HG03060 (cell line): ENCODE results near the gene RNASEH2C.
"Not testable (repeated sequence)": the region's sequence is repeated elsewhere in the genome, so short reads cannot be mapped to it uniquely, and the experiment has no call there.

Experiments
- ATAC-seq: cut with Tn5 transposase; IDR thresholded peaks from one replicate; pipeline ENCODE4 v1.9.1; 2021; ENCODE audit warnings: low read depth, moderate number of reproducible peaks; ENCODE audit not compliant: unreplicated experiment

Gene RNASEH2C

GRCh38 chr11:65695459-65696241, 24.9 kb downstream of the RNASEH2C start:
- no peak for ATAC-seq

GRCh38 chr11:65692367-65692766, 28.2 kb downstream of the RNASEH2C start:
- no peak for ATAC-seq

GRCh38 chr11:65691847-65692246, 28.8 kb downstream of the RNASEH2C start:
- ATAC-seq, result not testable (repeated sequence)

- no peak for ATAC-seq
These were observed 34.6 kb downstream of the RNASEH2C start for GRCh38 chr11:65685981-65686380.

- not testable (repeated sequence) for ATAC-seq
These were observed 37.1 kb downstream of the RNASEH2C start for GRCh38 chr11:65683480-65683879.

- ATAC-seq, result no peak
These were observed 40.3 kb downstream of the RNASEH2C start for GRCh38 chr11:65680192-65680743.

GRCh38 chr11:65672982-65673381, 47.6 kb downstream of the RNASEH2C start:
- ATAC-seq, result no peak

- ATAC-seq, result no peak
These were observed 48.3 kb downstream of the RNASEH2C start for GRCh38 chr11:65672180-65672860.
